Dermis blood vessel endothelial cell (primary cell): Measurements from ENCODE around the gene SGPP2. TPM values are rescaled to one million over a fixed set of nuclear protein-coding genes. Genes with fewer than 3 reads are reported as not detected.
"Not testable (repeated sequence)": the region's sequence is repeated elsewhere in the genome, so short reads cannot be mapped to it uniquely, and the experiment has no call there.

Experiments
- DNase-seq: peaks from one replicate; pipeline ENCODE4 v3.0.0; 2010
- total RNA-seq: library from RNA; depleted of rRNA; stranded (reverse); fragments of >200 nt; gene quantifications from 2 replicates; pipeline ENCODE4 v1.2.3, GENCODE V29; 2014

Gene SGPP2
- total RNA-seq, result 0.05 and 0.17 TPM in 2 replicates

- no peak for DNase-seq
These were observed at the start of gene SGPP2 for GRCh38 chr2:222424276-222424728. Gene SGPP2, plus strand, starts transcription at chr2:222424543. Its CDS starts 60 bp downstream, at chr2:222424603.

GRCh38 chr2:222375798-222376197 lies 48.5 kb upstream of the SGPP2 start:
- no peak for DNase-seq

GRCh38 chr2:222380456-222380855 lies 43.9 kb upstream of the SGPP2 start:
- DNase-seq, result no peak

GRCh38 chr2:222381566-222381965 lies 42.8 kb upstream of the SGPP2 start:
- no peak for DNase-seq

- DNase-seq, result no peak
These were observed 41.1 kb upstream of the SGPP2 start for GRCh38 chr2:222383255-222383654.

GRCh38 chr2:222391743-222392285 lies 32.5 kb upstream of the SGPP2 start:
- no peak for DNase-seq

- no peak for DNase-seq
These were observed 30.5 kb upstream of the SGPP2 start for GRCh38 chr2:222393733-222394267.

GRCh38 chr2:222398446-222398885 lies 25.9 kb upstream of the SGPP2 start:
- DNase-seq, result no peak

GRCh38 chr2:222399038-222399783 lies 25.1 kb upstream of the SGPP2 start:
- DNase-seq, result no peak

GRCh38 chr2:222404151-222404905 lies 20.0 kb upstream of the SGPP2 start:
- no peak for DNase-seq

- no peak for DNase-seq
These were observed 15.7 kb upstream of the SGPP2 start for GRCh38 chr2:222408684-222409083.

- DNase-seq, result no peak
These were observed 13.8 kb upstream of the SGPP2 start for GRCh38 chr2:222410534-222410933.

- not testable (repeated sequence) for DNase-seq
These were observed 12.0 kb upstream of the SGPP2 start for GRCh38 chr2:222412334-222412733.

- DNase-seq, result no peak
These were observed 10.9 kb upstream of the SGPP2 start for GRCh38 chr2:222413295-222413911.

- DNase-seq, result no peak
These were observed 5.6 kb upstream of the SGPP2 start for GRCh38 chr2:222418739-222419138.

- DNase-seq, result no peak
These were observed 3.8 kb upstream of the SGPP2 start for GRCh38 chr2:222420508-222420907.

- DNase-seq, result no peak
These were observed 2.7 kb upstream of the SGPP2 start for GRCh38 chr2:222421626-222422025.

GRCh38 chr2:222423186-222423585 lies 1.2 kb upstream of the SGPP2 start:
- DNase-seq, result no peak

GRCh38 chr2:222423632-222424275 lies 589 bp upstream of the SGPP2 start:
- no peak for DNase-seq

- peak; percentile 7 for DNase-seq
These were observed 657 bp downstream of the SGPP2 start for GRCh38 chr2:222424729-222425671.

GRCh38 chr2:222427646-222428301 lies 3.4 kb downstream of the SGPP2 start:
- DNase-seq, result no peak
